ENCODE data around the gene TLK2. TPM values are rescaled to one million over a fixed set of nuclear protein-coding genes. Genes with fewer than 3 reads are reported as not detected.

The TLK2 gene
- total RNA-seq, 3 donors from 2014 or later (not counting 1 experiment from before 2014, with no cell fraction given), result 63.8 to 77.2 (median 68.2) TPM

DNA sequence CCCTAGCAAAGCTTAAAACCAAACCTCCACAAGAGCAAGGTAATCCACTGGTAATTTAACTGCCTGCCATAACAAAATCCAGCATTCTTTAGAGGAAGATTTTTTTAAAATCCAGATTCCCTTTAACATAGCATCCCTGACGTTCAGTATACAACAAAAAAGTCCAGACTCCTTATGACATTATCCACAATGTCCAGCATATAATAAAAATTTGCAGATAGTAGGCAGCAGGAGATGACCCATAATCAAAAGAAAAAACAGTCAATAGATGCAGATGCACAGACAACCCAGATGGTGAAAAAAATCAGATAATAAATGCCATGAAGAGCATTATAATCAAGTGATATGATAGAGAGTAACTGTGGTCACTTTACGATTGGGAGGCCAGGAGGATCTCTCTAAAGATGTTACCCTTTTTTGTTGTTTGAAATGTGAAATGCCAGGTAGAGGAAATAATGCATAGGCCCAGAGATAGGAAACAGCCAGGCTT is 182.0 kb downstream of the TLK2 start:
- intact Hi-C loops (cut with micrococcal nuclease), result no loop called here
- Mint-ChIP-seq H3K36me3 (peaks cover 12% of the 10 kb centered on the region), H3K27ac (no peak overlapping the region), H3K4me1 (peaks cover 0 to 6% of the 10 kb centered on the region in 2 donors), H3K9me3 (peaks cover 2 to 7% of the 10 kb centered on the region in 2 donors), H3K27me3 (ENCODE audit: low read depth in 2 of 2) (peaks cover 0 to 19% of the 10 kb centered on the region in 2 donors), H3K4me3 (no peak overlapping the region)
- 97% methylated on average over 1 of the region's 2 CpGs for WGBS (ENCODE audit: insufficient coverage)
- Histone ChIP-seq H3K36me3 (ENCODE audit: control insufficient read depth, insufficient read depth, low read length) (no peaks in the 10 kb centered on the region), H3K27ac (ENCODE audit: low read length) (no peak overlapping the region), H3K27me3 (ENCODE audit: control insufficient read depth, insufficient read depth, low read length) (no peaks in the 10 kb centered on the region), H3K4me3 (ENCODE audit: low read length) (no peak overlapping the region), H3K9me3 (ENCODE audit: control insufficient read depth, insufficient read depth, low read length) (no peaks in the 10 kb centered on the region), H3K4me1 (ENCODE audit: control insufficient read depth, insufficient read depth, low read length) (no peaks in the 10 kb centered on the region)
- TF ChIP-seq, protein P1, sequence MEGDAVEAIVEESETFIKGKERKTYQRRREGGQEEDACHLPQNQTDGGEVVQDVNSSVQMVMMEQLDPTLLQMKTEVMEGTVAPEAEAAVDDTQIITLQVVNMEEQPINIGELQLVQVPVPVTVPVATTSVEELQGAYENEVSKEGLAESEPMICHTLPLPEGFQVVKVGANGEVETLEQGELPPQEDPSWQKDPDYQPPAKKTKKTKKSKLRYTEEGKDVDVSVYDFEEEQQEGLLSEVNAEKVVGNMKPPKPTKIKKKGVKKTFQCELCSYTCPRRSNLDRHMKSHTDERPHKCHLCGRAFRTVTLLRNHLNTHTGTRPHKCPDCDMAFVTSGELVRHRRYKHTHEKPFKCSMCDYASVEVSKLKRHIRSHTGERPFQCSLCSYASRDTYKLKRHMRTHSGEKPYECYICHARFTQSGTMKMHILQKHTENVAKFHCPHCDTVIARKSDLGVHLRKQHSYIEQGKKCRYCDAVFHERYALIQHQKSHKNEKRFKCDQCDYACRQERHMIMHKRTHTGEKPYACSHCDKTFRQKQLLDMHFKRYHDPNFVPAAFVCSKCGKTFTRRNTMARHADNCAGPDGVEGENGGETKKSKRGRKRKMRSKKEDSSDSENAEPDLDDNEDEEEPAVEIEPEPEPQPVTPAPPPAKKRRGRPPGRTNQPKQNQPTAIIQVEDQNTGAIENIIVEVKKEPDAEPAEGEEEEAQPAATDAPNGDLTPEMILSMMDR (IDR thresholded peaks at IDR 0.05), result no peak
- ATAC-seq, result no peak
- DNase-seq, result no peak

DNA sequence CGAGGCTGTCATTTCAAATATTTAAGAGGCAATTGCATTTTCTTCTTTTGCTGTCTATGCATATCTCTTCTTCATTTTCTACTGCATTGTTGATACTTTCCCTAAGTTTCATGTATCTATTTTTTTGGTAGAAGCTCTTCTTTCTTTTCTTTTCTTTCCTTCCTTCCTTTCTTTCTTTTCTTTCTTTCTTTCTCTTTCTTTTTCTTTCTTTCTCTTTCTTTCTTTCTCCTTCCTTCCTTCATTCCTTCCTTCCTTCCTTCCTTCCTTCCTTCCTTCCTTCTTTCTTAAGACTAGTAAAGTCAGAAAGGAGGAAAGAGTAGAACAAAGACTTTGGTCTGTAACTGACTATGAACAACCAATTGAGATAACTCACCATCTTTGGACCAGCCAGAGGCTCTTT is 182.7 kb downstream of the TLK2 start:
- Histone ChIP-seq H3K27me3 (ENCODE audit: control insufficient read depth, insufficient read depth, low read length) (no peaks in the 10 kb centered on the region), H3K27ac (ENCODE audit: low read length) (no peak overlapping the region), H3K9me3 (ENCODE audit: control insufficient read depth, insufficient read depth, low read length) (no peaks in the 10 kb centered on the region), H3K4me1 (ENCODE audit: control insufficient read depth, insufficient read depth, low read length) (no peaks in the 10 kb centered on the region), H3K4me3 (ENCODE audit: low read length) (no peak overlapping the region), H3K36me3 (ENCODE audit: control insufficient read depth, insufficient read depth, low read length) (no peaks in the 10 kb centered on the region)
- Mint-ChIP-seq H3K4me1 (peaks cover 0 to 6% of the 10 kb centered on the region in 2 donors), H3K27ac (no peak overlapping the region), H3K9me3 (peaks cover 2 to 7% of the 10 kb centered on the region in 2 donors), H3K4me3 (no peak overlapping the region), H3K36me3 (peaks cover 12% of the 10 kb centered on the region), H3K27me3 (ENCODE audit: low read depth in 2 of 2) (peaks cover 0 to 18% of the 10 kb centered on the region in 2 donors)
- ATAC-seq (no peak), DNase-seq (no peak)
- TF ChIP-seq, protein P1 (IDR thresholded peaks at IDR 0.05), result no peak
- WGBS (ENCODE audit: insufficient coverage), result no CpG with 5 or more reads among the region's 1 CpG
- intact Hi-C loops (cut with micrococcal nuclease), result no loop called here

DNA sequence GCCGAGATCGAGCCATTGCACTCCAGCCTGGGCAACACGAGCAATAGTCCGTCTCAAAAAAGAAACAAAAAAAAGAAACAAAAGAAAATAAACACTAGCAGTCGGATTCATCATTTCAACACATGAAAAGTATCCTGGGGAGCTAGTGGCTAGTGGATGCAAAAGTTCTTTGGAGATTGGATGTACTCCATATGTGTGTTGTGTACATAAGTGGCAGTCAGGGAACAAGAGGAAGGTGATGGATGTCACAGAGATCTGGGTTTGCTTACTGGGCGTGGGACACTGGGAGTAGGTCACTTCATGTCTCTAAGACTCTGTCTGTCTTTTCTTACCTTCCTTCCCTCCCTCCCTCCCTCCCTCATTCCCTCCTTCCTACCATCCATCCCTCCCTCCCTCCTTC is 184.2 kb downstream of the TLK2 start:
- no peaks in the 10 kb centered on the region for H3K36me3 ChIP-seq (ENCODE audit: control insufficient read depth, insufficient read depth, low read length)
- Mint-ChIP-seq H3K9me3 (peaks cover 2 to 7% of the 10 kb centered on the region in 2 donors), H3K4me1 (peaks cover 0 to 6% of the 10 kb centered on the region in 2 donors), H3K27ac (no peak overlapping the region), H3K36me3 (peaks cover 12% of the 10 kb centered on the region), H3K4me3 (no peak overlapping the region), H3K27me3 (ENCODE audit: low read depth in 2 of 2) (peaks cover 0 to 18% of the 10 kb centered on the region in 2 donors)
- H3K27ac ChIP-seq (ENCODE audit: low read length), result no peak overlapping the region
- TF ChIP-seq, protein P1 (IDR thresholded peaks at IDR 0.05), result no peak
- no peaks in the 10 kb centered on the region for H3K4me1 ChIP-seq (ENCODE audit: control insufficient read depth, insufficient read depth, low read length)
- no peaks in the 10 kb centered on the region for H3K9me3 ChIP-seq (ENCODE audit: control insufficient read depth, insufficient read depth, low read length)
- no peak overlapping the region for H3K4me3 ChIP-seq (ENCODE audit: low read length)
- H3K27me3 ChIP-seq (ENCODE audit: control insufficient read depth, insufficient read depth, low read length), result no peaks in the 10 kb centered on the region
- no peak for ATAC-seq
- intact Hi-C loops (cut with micrococcal nuclease), result no loop called here
- no peak for DNase-seq
- WGBS (ENCODE audit: insufficient coverage), result 94% methylated on average over 5 of the region's 6 CpGs

Other genes with a start within 250 kb of the TLK2 start
- gene EFCAB3, start 98.3 kb upstream of the TLK2 start, total RNA-seq, result under 1 TPM in 1 of 3 donors, not detected in 2; 0.45 TPM
- gene METTL2A, start 54.9 kb upstream of the TLK2 start, total RNA-seq, result 10 to 100 TPM; 10.8 to 13.5 (median 11.5) TPM
- under 1 TPM; 0.23 to 0.54 (median 0.50) TPM for gene MRC2, start 148.8 kb downstream of the TLK2 start, total RNA-seq

Data from natural killer cell (primary cell).